Heart left ventricle (tissue), 16 donors: ENCODE measurements around the gene LRRC58. TPM values are rescaled to one million over a fixed set of nuclear protein-coding genes. Genes with fewer than 3 reads are reported as not detected.

ENCODE experiments used
- ATAC-seq, 4 donors: fragments of 200-7000 bp; cut with Tn5 transposase; one replicate each; pipeline ENCODE4 v1.9.1; 2020 to 2022; ENCODE audit warnings: moderate library complexity in 4 of 4, mild to moderate bottlenecking in 3 of 4, moderate number of reproducible peaks in 1 of 4
- DNase-seq, 5 donors: peaks; one replicate each; pipeline ENCODE4 v3.0.0-alpha.2; 2020
- H3K27ac ChIP-seq, 12 donors: fragments of 200-600 bp; sonication (generic) in 4 of 12; one replicate each; pipeline versions ENCODE4 v1.5.0 to v1.8.0; 2016 to 2022; ENCODE audit warnings: mild to moderate bottlenecking in 2 of 12
- H3K27me3 ChIP-seq, 9 donors: fragments of 200-600 bp; sonication (generic) in 2 of 9; one replicate each; pipeline versions ENCODE4 v1.5.1 to v1.8.0; 2016 to 2022; ENCODE audit warnings: mild to moderate bottlenecking in 3 of 9
- H3K36me3 ChIP-seq, 9 donors: fragments of 200-600 bp; sonication (generic) in 2 of 9; one replicate each; pipeline versions ENCODE4 v1.5.0 to v1.8.0; 2018 to 2022; ENCODE audit warnings: mild to moderate bottlenecking in 2 of 9
- H3K4me1 ChIP-seq, 12 donors: fragments of 200-600 bp; sonication (generic) in 4 of 12; one replicate each; pipeline versions ENCODE4 v1.5.0 to v1.8.0; 2016 to 2022; ENCODE audit warnings: mild to moderate bottlenecking in 3 of 12
- H3K4me3 ChIP-seq, 12 donors: fragments of 200-600 bp; sonication (generic) in 4 of 12; one replicate each; pipeline versions ENCODE4 v1.5.0 to v1.8.0; 2017 to 2022; ENCODE audit warnings: mild to moderate bottlenecking in 9 of 12, moderate library complexity in 4 of 12
- H3K9me3 ChIP-seq, 12 donors: fragments of 200-600 bp; sonication (generic) in 4 of 12; one replicate each; pipeline versions ENCODE4 v1.5.0 to v1.8.0; 2016 to 2022; ENCODE audit warnings: mild to moderate bottlenecking in 1 of 12
- CTCF ChIP-seq, 12 donors: fragments of 200-600 bp; sonication (generic) in 4 of 12; IDR thresholded peaks; one replicate each; pipeline versions ENCODE4 v1.5.0 to v1.8.0; 2018 to 2022; ENCODE audit warnings: antibody characterized with exemption in 12 of 12, mild to moderate bottlenecking in 5 of 12
- POLR2A ChIP-seq, 2 donors: fragments of 450-650 bp; IDR thresholded peaks; one replicate each; pipeline ENCODE4 v1.6.1; 2017; ENCODE audit warnings: antibody characterized with exemption in 2 of 2, mild to moderate bottlenecking in 2 of 2, moderate library complexity in 2 of 2
- WGBS, 4 donors: extraction: QIAGEN DNeasy Blood & Tissue Kit in 2 of 4; methylation state at CpG; one replicate each; pipeline versions ENCODE4 v1.1.5 to v1.1.7; 2013 to 2018; 5-methylcytosine and 5-hydroxymethylcytosine counted together
- intact Hi-C, 10 donors: fragments of 100-400 bp; cut with DNase I; formaldehyde crosslinking; loops; one replicate each; pipeline versions ENCODE4 v1.11.1 to v1.14.2; 2022
- polyA plus RNA-seq, 2 donors: library from polyadenylated mRNA; stranded (reverse); fragments of 200-250 nt; gene quantifications; one replicate each; pipeline ENCODE4 v1.2.3, GENCODE V29; 2013
- total RNA-seq, 9 donors: library from RNA; depleted of rRNA in 2 of 9; stranded (reverse); fragments of >200 nt in 2 of 9; fragmentation: NEBNext Ultra II Directional in 3 of 9; extraction: Animal tissue kit (Norgen Biotek cat#: 25700) in 3 of 9; gene quantifications; one replicate each; pipeline versions ENCODE4 v1.1.0 to v1.2.4, GENCODE V29; 2016 to 2023
- donor health status: ischemic (EF 13 %, LVEDD 7.1; RV severe dilation, severe dysfunction).
- donor health status: healthy with polysubstance abuse.
- donor health status: DM: no; HTN: yes; CAD: no.
- donor health status: DM: no; HTN: no; CAD: no.
- donor health status: ischemic (EF 25% LVEDD 6.9; RV normal size, moderate dysfunction).
- donor health status: ischemic (EF 25% LVEDD 5.7; RV mildly dilated, moderate dysfunction).
- donor health status: healthy.
- donor health status: DM: yes; HTN: yes; CAD: no.
- donor health status: ischemic (EF 35%, LVEDD 5.7; RV mildly dilated, moderate dysfunction).
- donor health status: nonischemic (EF 11% LVEDD 7.7; RV severe dilation, severe dysfunction).
- donor health status: DM: yes; HTN: yes; CAD: no.
- donor health status: PGD.
- donor health status: ischemic (EF 29% LVEDD 5.4; RV normal size, mild dysfunction).
- donor health status: nonischemic (EF 23%, LVEDD 6.1; RV moderate dilation, normal function).

The LRRC58 gene
- total and polyA plus RNA-seq, 11 donors = 2.3 to 17.9 (median 9.1) TPM

GRCh38 chr3:120364101-120364500 lies 14.9 kb upstream of the LRRC58 start:
- H3K36me3 ChIP-seq = no peaks in the 10 kb centered on the region
- H3K4me3 ChIP-seq = no peak overlapping the region
- 61 to 79% (median 74%) methylated on average over 1 of the region's 1 CpG for WGBS, 4 donors
- DNase-seq (no peak), ATAC-seq (no peak)
- H3K9me3 ChIP-seq = no peaks in the 10 kb centered on the region
- intact Hi-C loops = no loop called here
- no peak for TF ChIP-seq CTCF (IDR thresholded peaks at IDR 0.05)
- no peak for TF ChIP-seq POLR2A (IDR thresholded peaks at IDR 0.05)
- no peaks in the 10 kb centered on the region for H3K27me3 ChIP-seq
- no peaks in the 10 kb centered on the region for H3K4me1 ChIP-seq
- H3K27ac ChIP-seq = no peak overlapping the region

GRCh38 chr3:120357807-120358206 lies 8.7 kb upstream of the LRRC58 start:
- Histone ChIP-seq H3K9me3 (no peaks in the 10 kb centered on the region), H3K4me1 (no peaks in the 10 kb centered on the region), H3K27ac (no peak overlapping the region), H3K36me3 (no peaks in the 10 kb centered on the region), H3K27me3 (no peaks in the 10 kb centered on the region), H3K4me3 (no peak overlapping the region)
- intact Hi-C loops = no loop called here
- TF ChIP-seq CTCF (IDR thresholded peaks at IDR 0.05) = no peak
- no peak for TF ChIP-seq POLR2A (IDR thresholded peaks at IDR 0.05)
- ATAC-seq (no peak), DNase-seq (no peak)

- 80 to 96% (median 87%) methylated on average over 1 of the region's 1 CpG for WGBS, 4 donors
- ATAC-seq = no peak
- Histone ChIP-seq H3K9me3 (no peaks in the 10 kb centered on the region), H3K27ac (no peak overlapping the region), H3K36me3 (no peaks in the 10 kb centered on the region), H3K4me1 (peaks cover 0 to 8% (median 1%) of the 10 kb centered on the region in 12 donors), H3K27me3 (no peaks in the 10 kb centered on the region), H3K4me3 (no peak overlapping the region)
- intact Hi-C loops = no loop called here
- DNase-seq = no peak
- TF ChIP-seq POLR2A (IDR thresholded peaks at IDR 0.05) = no peak
- TF ChIP-seq CTCF (IDR thresholded peaks at IDR 0.05) = no peak
Observed at GRCh38 chr3:120355486-120355885, 6.3 kb upstream of the LRRC58 start.

- ATAC-seq = no peak
- H3K27me3 ChIP-seq = no peaks in the 10 kb centered on the region
- no peak for DNase-seq
- H3K4me3 ChIP-seq = no peak overlapping the region
- intact Hi-C loops = no loop called here
- H3K9me3 ChIP-seq = no peaks in the 10 kb centered on the region
- H3K36me3 ChIP-seq = no peaks in the 10 kb centered on the region
- H3K4me1 ChIP-seq = peaks cover 0 to 17% (median 6%) of the 10 kb centered on the region in 12 donors
- no peak overlapping the region for H3K27ac ChIP-seq
- no peak for TF ChIP-seq CTCF (IDR thresholded peaks at IDR 0.05)
- TF ChIP-seq POLR2A (IDR thresholded peaks at IDR 0.05) = no peak
Observed at GRCh38 chr3:120353463-120353862, 4.3 kb upstream of the LRRC58 start.
